Measurements from ENCODE around the gene SELENOS.

The SELENOS gene

DNA sequence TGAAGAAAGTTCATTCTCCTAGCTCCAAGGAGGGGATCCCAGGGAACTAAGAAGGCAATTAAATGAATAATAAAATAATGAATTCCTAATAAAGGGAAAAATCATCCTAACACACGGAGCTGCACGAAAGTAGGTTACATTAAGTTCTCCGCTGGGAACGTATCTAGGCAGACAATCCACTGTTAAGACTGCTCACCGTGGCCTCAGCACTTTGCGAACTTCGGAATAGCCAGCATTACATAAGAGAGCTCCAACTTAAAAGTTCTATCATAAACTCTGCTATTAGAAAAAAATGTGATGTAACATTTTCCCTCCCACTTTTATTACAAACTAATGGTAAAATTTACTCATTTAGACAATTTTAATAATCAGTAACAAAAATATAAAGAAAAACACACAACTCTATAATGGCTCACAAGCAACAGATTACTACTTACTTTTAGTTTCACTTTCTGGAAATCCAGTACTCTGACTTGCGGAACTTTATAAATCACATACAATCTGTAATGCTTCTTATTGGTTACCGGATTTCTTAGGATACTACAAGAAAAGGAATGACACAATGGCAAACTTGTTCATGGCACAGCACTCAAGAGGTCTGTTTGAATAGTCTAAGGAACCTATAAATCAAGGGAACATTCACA, 9.3 kb upstream of the SELENOS start:
- Histone ChIP-seq H3K9me3 (no peaks in the 10 kb centered on the region), H3K27ac (peak overlapping the region; percentile 3), H3K4me3 (ENCODE audit: low read depth in 1 of 2, low read length in 1 of 2) (no peak overlapping the region), H3K36me3 (peaks cover 48% of the 10 kb centered on the region), H3K4me1 (ENCODE audit: control insufficient read depth in 1 of 2, insufficient read depth in 1 of 2, low read depth in 1 of 2, low read length in 1 of 2) (no peaks in the 10 kb centered on the region), H3K27me3 (no peaks in the 10 kb centered on the region)
- TF ChIP-seq, protein P1, sequence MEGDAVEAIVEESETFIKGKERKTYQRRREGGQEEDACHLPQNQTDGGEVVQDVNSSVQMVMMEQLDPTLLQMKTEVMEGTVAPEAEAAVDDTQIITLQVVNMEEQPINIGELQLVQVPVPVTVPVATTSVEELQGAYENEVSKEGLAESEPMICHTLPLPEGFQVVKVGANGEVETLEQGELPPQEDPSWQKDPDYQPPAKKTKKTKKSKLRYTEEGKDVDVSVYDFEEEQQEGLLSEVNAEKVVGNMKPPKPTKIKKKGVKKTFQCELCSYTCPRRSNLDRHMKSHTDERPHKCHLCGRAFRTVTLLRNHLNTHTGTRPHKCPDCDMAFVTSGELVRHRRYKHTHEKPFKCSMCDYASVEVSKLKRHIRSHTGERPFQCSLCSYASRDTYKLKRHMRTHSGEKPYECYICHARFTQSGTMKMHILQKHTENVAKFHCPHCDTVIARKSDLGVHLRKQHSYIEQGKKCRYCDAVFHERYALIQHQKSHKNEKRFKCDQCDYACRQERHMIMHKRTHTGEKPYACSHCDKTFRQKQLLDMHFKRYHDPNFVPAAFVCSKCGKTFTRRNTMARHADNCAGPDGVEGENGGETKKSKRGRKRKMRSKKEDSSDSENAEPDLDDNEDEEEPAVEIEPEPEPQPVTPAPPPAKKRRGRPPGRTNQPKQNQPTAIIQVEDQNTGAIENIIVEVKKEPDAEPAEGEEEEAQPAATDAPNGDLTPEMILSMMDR (IDR thresholded peaks at IDR 0.05): no peak

DNA sequence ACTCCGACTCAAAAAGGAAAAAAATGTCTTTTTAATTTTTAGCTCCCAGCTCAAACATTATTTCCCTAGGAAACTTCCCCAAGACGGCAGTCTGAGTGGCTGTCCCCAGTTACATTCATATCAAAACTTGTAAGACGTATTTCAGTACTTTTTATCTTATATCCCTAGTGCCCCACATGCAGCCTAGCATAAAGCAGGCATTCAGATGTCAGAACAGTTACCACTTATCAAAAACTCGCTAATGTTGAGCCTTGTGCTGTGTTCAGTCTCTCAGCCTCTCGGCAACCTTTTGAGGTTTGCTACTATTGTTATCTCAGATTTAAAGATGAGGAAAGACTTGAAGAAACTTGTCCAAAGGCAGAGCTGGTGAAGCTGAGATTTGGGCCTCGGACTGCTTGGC, 6.6 kb upstream of the SELENOS start:
- no peaks in the 10 kb centered on the region for H3K27me3 ChIP-seq
- peaks cover 64% of the 10 kb centered on the region for H3K36me3 ChIP-seq
- H3K4me1 ChIP-seq (ENCODE audit: control insufficient read depth in 1 of 2, insufficient read depth in 1 of 2, low read depth in 1 of 2, low read length in 1 of 2): no peaks in the 10 kb centered on the region
- no peak overlapping the region for H3K4me3 ChIP-seq (ENCODE audit: low read depth in 1 of 2, low read length in 1 of 2)
- TF ChIP-seq, protein P1 (IDR thresholded peaks at IDR 0.05): no peak
- no peak overlapping the region for H3K27ac ChIP-seq
- H3K9me3 ChIP-seq: no peaks in the 10 kb centered on the region

DNA sequence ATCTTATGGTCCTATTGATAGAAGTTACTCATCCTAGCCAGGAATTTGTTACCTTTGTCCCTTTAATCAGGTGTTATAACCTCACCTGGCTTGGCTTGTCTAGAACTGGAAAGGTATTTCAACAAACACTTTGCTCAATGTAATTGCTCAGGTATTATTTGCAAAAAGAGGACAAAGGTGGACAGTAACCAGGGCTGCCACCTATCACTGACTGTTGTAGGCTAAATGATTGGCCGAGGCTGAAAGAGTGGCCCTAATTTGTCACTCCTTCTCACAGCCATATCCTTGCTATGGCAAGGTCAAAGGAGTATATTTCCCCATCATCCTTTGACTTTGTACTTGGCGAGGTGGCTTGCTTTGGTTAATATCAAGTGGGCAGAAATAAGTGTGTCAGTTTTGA, 2.7 kb upstream of the SELENOS start:
- Histone ChIP-seq H3K27me3 (no peaks in the 10 kb centered on the region), H3K4me3 (ENCODE audit: low read depth in 1 of 2, low read length in 1 of 2) (no peak overlapping the region), H3K9me3 (no peaks in the 10 kb centered on the region), H3K36me3 (peaks cover 50% of the 10 kb centered on the region), H3K27ac (no peak overlapping the region), H3K4me1 (ENCODE audit: control insufficient read depth in 1 of 2, insufficient read depth in 1 of 2, low read depth in 1 of 2, low read length in 1 of 2) (peaks cover 13% of the 10 kb centered on the region in 2 experiments)
- TF ChIP-seq, protein P1 (IDR thresholded peaks at IDR 0.05): no peak

DNA sequence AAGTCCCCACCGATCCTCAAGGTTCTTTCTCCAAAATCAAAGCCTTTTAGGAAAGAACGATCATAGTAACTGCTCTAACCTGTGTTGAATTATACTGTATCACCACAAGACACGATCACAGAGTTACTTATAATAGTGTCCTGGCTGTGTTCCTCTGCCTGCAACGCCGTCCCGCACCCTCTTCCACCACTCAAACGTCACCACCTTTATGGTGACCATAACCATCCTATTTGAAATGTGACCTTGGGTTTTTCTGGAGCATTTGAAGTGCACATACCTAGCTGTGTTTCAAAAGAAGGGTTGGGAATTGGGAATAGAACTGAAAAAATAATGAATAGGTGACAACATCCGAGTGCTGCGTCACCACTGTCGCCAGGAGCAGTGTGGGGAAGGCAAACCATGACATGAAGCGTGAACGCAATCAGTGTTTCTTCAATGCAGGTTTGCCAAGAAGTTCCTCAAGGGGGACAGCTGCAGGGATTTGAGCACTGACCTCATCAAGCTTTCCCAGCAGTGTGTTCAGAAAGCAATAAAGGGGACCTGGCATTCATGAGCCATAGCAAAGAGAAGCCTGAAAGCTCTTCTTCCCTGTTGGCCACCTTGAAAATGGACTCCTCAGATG, 769 bp upstream of the SELENOS start:
- Histone ChIP-seq H3K9me3 (no peaks in the 10 kb centered on the region), H3K27ac (no peak overlapping the region), H3K4me3 (ENCODE audit: low read depth in 1 of 2, low read length in 1 of 2) (peak overlapping the region; percentile 74 to 97), H3K27me3 (no peaks in the 10 kb centered on the region), H3K36me3 (peaks cover 52% of the 10 kb centered on the region), H3K4me1 (ENCODE audit: control insufficient read depth in 1 of 2, insufficient read depth in 1 of 2, low read depth in 1 of 2, low read length in 1 of 2) (peaks cover 13% of the 10 kb centered on the region in 2 experiments)
- TF ChIP-seq, protein P1 (IDR thresholded peaks at IDR 0.05): no peak

DNA sequence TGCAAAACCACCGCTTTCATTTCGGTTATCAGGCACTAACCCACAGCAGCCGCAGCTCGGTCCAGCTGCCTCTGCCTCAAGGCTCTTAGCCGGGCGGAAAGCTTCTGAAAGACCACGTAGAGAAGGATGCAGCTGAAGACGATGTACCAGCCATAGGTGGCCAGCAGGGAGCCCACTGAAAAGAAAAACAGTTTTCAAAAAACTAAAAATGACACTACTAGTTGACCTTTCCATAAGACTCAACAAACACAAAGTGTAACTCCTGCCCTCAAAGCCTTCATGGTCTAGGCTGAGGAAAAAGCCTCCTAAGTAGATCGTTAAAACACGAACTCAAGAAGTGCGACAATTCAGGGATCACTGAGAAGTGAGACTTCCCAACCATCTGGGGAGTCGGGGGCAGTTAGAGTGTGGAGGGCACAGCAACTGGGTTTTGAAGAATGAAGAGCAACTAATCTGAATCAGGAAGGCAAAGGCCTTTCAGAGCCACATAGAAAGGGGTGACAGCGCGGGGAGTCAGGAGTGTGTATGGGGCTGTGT, 716 bp downstream of the SELENOS start:
- Histone ChIP-seq H3K36me3 (peaks cover 52% of the 10 kb centered on the region), H3K4me1 (ENCODE audit: control insufficient read depth in 1 of 2, insufficient read depth in 1 of 2, low read depth in 1 of 2, low read length in 1 of 2) (peaks cover 13% of the 10 kb centered on the region in 2 experiments), H3K27ac (peak overlapping the region; percentile 88), H3K27me3 (no peaks in the 10 kb centered on the region), H3K9me3 (no peaks in the 10 kb centered on the region), H3K4me3 (ENCODE audit: low read depth in 1 of 2, low read length in 1 of 2) (peak overlapping the region; percentile 74 to 97)
- TF ChIP-seq, protein P1 (IDR thresholded peaks at IDR 0.05): no peak
